GM13977 (cell line): ENCODE data around the gene S100Z.
"Not testable (repeated sequence)": the region's sequence is repeated elsewhere in the genome, so short reads cannot be mapped to it uniquely, and the experiment has no call there.

ENCODE experiments used
- DNase-seq: peaks from one replicate; pipeline ENCODE4 v3.0.0; 2012; ENCODE audit warnings: low spot score
- in situ Hi-C: fragments of 300-500 bp; cut with MboI; formaldehyde crosslinking; loops from one replicate; pipeline ENCODE4 v1.12.0; 2022; ENCODE audit warnings: low sequenced_read_pairs, low pct_unique_long_range_greater_than_20kb, mixed read lengths, inconsistent platforms; ENCODE audit not compliant: unreplicated experiment
- TF ChIP-seq, protein P1 (sequence below): IDR thresholded peaks from 2 replicates; pipeline ENCODE4 v1.5.1; 2012; ENCODE audit warnings: mild to moderate bottlenecking, control low read depth; ENCODE audit not compliant: insufficient read depth; ENCODE audit errors: extremely low read depth, missing control alignments

S100Z gene

DNA sequence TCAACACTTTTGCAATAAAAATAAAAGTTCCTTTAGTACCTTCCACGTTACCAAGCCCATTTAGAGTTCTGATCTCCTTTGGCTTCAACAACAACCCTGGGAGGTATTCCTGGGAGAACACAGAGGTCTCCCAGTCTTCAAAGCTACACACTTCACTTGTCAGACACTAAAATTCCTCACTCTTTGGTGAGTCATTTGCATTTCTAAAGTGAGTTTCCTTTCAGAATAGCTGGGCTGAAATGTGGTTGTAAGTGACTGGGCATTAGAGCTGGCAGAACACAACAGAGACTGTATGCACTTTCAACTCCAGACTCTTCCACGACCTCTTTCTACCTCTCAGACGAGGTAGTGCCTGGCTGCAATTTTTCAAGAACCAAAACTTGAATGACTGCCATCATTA, 42.5 kb upstream of the S100Z start:
- in situ Hi-C loops = no loop called here
- DNase-seq = no peak
- TF ChIP-seq, protein P1, sequence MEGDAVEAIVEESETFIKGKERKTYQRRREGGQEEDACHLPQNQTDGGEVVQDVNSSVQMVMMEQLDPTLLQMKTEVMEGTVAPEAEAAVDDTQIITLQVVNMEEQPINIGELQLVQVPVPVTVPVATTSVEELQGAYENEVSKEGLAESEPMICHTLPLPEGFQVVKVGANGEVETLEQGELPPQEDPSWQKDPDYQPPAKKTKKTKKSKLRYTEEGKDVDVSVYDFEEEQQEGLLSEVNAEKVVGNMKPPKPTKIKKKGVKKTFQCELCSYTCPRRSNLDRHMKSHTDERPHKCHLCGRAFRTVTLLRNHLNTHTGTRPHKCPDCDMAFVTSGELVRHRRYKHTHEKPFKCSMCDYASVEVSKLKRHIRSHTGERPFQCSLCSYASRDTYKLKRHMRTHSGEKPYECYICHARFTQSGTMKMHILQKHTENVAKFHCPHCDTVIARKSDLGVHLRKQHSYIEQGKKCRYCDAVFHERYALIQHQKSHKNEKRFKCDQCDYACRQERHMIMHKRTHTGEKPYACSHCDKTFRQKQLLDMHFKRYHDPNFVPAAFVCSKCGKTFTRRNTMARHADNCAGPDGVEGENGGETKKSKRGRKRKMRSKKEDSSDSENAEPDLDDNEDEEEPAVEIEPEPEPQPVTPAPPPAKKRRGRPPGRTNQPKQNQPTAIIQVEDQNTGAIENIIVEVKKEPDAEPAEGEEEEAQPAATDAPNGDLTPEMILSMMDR = no peak

DNA sequence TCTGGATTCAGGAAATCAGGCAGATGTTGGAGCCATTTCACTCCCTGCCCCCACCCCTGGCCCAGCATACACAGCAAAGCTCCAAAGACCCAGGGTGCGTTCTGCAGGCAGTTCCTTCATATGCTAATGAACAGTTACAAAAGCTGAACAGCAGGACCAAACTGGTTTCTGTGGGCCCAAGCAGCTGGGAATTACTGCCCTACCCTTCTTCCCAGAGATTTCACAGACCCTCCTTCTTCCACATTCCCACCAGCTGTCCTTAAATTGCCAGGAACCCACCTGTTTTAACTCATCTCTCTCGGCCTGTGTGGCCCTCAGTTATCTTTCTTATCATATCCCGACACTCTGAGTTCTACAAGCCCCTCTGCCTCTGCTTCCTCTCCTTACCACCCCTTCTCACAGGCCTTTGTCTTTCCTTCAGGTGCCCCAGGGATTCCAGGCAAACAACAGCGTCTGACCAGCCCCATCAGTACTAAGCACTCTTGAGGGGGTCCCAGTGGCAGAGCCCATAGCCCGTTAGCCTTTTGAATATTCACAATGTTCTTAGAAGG, 41.6 kb upstream of the S100Z start:
- in situ Hi-C loops = no loop called here
- TF ChIP-seq, protein P1 = no peak
- DNase-seq = no peak

DNA sequence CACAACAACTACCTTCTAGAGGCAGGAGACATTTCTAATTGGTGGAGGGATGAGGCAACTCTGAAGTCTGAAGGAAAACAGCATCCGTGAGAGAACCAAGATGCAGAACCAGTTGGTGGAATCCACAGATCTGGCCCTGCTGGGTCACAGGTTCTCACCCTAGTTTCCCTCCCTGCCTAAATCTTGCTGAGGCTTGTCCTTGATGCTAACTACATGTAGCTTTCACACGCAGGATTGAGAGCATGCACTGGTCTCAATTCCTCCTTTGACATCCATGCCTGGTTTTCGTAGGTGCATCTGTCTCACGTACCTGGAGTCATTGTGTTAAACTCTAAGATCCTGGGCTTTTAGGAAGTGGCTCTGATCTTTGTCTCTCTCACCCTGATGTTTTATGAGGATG, 40.7 kb upstream of the S100Z start:
- in situ Hi-C loops = no loop called here
- TF ChIP-seq, protein P1 = no peak
- DNase-seq = no peak

DNA sequence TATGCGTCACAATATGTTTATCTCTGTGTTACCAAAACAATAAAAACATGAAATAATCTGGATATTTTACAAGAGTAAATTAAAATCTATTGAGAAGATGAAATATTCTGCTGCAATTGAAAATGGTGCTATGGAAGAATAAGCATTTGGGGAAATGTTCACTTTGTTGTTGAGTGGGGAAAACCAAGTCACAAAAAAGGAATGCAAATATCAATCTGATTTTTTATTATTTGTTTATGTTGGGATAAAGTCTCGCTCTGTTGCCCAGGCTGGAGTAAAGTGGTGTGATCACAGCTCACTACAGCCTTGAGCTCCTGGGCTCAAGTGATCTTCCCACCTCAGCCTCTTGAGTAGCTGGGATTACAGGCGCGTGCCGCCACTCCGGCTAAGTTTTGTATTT, 39.6 kb upstream of the S100Z start:
- DNase-seq = no peak
- in situ Hi-C loops = no loop called here
- TF ChIP-seq, protein P1 = no peak

DNA sequence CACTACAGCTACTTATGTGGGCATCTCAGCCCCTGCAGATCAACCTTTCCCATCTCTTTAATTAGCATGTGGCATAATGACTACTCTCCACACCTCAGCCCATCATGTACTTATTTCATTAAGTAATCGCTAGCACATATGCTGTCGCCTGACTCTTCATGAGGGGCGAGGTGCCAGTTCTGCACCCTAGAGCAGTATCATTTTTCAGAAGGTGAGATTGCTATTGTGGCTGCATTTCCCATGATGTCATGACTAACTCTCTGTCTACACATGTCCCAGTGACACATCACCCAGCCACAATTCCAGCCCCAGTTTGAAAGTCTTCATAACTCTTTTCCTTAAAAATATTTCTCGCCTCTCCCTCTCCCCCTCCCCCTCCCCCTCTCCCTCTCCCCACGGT, 38.6 kb upstream of the S100Z start:
- in situ Hi-C loops = no loop called here
- TF ChIP-seq, protein P1 = no peak
- no peak for DNase-seq

DNA sequence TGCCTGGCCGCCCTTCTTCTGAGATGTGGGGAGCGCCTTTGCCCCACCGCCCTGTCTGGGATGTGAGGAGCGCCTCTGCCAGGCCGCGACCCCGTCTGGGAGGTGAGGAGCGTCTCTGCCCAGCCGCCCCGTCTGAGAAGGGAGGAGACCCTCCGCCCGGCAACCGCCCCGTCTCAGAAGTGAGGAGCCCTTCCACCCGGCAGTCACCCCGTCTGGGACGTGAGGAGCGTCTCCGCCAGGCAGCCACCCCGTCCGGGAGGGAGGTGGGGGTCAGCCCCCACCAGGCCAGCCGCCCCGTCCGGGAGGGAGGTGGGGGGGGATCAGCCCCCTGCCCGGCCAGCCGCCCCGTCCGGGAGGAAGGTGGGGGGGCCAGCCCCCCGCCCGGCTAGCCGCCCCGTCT, 37.6 kb upstream of the S100Z start:
- DNase-seq, in situ Hi-C loops: not testable (repeated sequence)

DNA sequence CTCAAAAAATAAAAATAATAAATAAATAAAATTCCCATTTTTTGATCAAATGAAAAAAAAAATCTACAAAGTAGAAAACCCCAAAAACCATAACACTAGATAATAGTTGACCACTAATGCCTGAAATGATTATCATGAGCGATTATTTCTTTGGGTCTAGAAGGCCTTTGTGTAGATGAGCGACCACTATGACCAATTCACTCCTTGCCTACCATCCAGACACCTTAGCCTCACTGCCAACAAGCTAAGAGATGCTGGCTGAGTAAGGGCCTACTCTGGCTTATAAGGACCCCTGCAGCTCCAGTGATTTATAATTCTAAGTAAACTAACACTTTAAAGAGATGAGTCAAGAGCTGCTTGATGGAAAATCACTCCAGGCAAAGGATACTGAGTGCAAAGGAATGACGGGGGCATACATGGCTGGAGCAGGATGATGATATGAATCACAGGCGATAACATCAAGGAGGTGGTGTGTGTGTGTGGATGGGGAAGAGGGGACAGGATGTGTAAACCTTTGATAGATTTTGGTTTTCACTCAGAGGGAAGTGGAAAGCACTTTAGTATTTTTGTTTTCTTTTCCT, 35.7 kb upstream of the S100Z start:
- in situ Hi-C loops = no loop called here
- DNase-seq = no peak
- TF ChIP-seq, protein P1 = no peak
